Fibroblast of mammary gland (primary cell): ENCODE results near the gene IRX4.

Experiments used
- DNase-seq: peaks from one replicate; pipeline ENCODE4 v3.0.0-alpha.2; 2010; ENCODE audit warnings: low read depth
- H3K4me3 ChIP-seq: 2 replicates; pipeline ENCODE4 v1.5.1; 2011; ENCODE audit warnings: low read depth, mild to moderate bottlenecking, low read length, moderate library complexity; ENCODE audit not compliant: control insufficient read depth
- CTCF ChIP-seq: conservative IDR thresholded peaks from 2 replicates; pipeline ENCODE4 v1.5.1; 2011; ENCODE audit warnings: low read depth, low read length, inconsistent platforms; ENCODE audit not compliant: control insufficient read depth, insufficient read depth

Gene IRX4

GRCh38 chr5:1883925-1884677, 1.4 kb upstream of the IRX4 start:
- no peak overlapping the region for H3K4me3 ChIP-seq
- TF ChIP-seq CTCF, result no peak
- no peak for DNase-seq

GRCh38 chr5:1883120-1883924, 597 bp upstream of the IRX4 start:
- no peak overlapping the region for H3K4me3 ChIP-seq
- no peak for DNase-seq
- no peak for TF ChIP-seq CTCF

GRCh38 chr5:1881731-1882336, 891 bp downstream of the IRX4 start:
- no peak overlapping the region for H3K4me3 ChIP-seq
- no peak for DNase-seq
- TF ChIP-seq CTCF, result no peak

GRCh38 chr5:1881098-1881572, 1.6 kb downstream of the IRX4 start:
- no peak overlapping the region for H3K4me3 ChIP-seq
- peak; percentile 43 for DNase-seq
- no peak for TF ChIP-seq CTCF

- DNase-seq, result no peak
- TF ChIP-seq CTCF, result no peak
These were observed 2.2 kb downstream of the IRX4 start for GRCh38 chr5:1880377-1881025.

More at GRCh38 chr5:1880377-1881025, 2.2 kb downstream of the IRX4 start:
- no peak overlapping the region for H3K4me3 ChIP-seq
